ENCODE data around the gene CAMSAP1. TPM values are rescaled to one million over a fixed set of nuclear protein-coding genes. Genes with fewer than 3 reads are reported as not detected.

Gene CAMSAP1
- total RNA-seq, 1 donor from 2014 or later = 150 TPM

DNA sequence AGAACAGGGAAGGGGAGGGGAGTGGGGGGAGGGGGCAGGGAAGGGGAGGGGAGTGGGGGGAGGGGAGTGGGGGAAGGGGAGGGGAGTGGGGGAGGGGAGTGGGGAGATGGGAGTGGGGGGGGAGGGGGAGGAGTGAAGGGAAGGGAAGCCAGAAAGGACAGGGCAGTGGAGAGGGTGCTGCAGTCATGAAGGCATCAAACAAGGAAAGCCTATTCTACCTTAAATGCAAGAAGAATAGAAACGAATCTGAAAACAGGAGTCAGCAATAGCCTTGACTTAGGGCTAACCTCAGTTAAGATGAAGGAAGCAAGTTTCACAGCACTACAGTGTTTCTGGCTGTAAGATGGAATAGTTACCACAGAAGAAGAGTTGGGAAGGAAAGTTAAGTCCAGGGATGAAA is 59.5 kb downstream of the CAMSAP1 start:
- Mint-ChIP-seq H3K36me3 (ENCODE audit: unreplicated experiment) (peaks cover 26% of the 10 kb centered on the region), H3K9me3 (ENCODE audit: unreplicated experiment) (peaks cover 27% of the 10 kb centered on the region), H3K27me3 (ENCODE audit: unreplicated experiment) (peaks cover 4% of the 10 kb centered on the region), H3K27ac (ENCODE audit: unreplicated experiment) (no peak overlapping the region), H3K4me3 (ENCODE audit: unreplicated experiment) (no peak overlapping the region), H3K4me1 (ENCODE audit: low read depth, unreplicated experiment) (peaks cover 13% of the 10 kb centered on the region)
- no peak for DNase-seq
- TF ChIP-seq, protein P1, sequence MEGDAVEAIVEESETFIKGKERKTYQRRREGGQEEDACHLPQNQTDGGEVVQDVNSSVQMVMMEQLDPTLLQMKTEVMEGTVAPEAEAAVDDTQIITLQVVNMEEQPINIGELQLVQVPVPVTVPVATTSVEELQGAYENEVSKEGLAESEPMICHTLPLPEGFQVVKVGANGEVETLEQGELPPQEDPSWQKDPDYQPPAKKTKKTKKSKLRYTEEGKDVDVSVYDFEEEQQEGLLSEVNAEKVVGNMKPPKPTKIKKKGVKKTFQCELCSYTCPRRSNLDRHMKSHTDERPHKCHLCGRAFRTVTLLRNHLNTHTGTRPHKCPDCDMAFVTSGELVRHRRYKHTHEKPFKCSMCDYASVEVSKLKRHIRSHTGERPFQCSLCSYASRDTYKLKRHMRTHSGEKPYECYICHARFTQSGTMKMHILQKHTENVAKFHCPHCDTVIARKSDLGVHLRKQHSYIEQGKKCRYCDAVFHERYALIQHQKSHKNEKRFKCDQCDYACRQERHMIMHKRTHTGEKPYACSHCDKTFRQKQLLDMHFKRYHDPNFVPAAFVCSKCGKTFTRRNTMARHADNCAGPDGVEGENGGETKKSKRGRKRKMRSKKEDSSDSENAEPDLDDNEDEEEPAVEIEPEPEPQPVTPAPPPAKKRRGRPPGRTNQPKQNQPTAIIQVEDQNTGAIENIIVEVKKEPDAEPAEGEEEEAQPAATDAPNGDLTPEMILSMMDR (IDR thresholded peaks at IDR 0.05; ENCODE audit: partially characterized antibody, unreplicated experiment) = no peak

DNA sequence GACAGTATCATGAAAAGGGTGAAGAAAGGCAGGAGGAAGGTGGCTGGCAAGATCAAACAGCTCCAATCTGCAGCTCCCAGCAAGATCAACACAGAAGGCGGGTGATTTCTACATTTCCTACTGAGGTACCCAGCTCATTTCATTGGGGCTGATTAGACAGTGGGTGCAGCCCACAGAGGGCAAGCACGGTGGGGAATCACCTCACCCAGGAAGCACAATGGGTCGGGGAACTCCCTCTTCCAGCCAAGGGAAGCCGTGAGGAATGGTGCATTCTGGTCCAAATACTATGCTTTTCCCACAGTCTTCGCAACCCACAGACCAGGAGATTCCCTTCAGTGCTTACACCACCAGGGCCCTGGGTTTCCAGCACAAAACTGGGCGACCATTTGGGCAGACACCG is 66.8 kb downstream of the CAMSAP1 start:
- Mint-ChIP-seq H3K9me3 (ENCODE audit: unreplicated experiment) (peaks cover 13% of the 10 kb centered on the region), H3K4me1 (ENCODE audit: low read depth, unreplicated experiment) (no peaks in the 10 kb centered on the region), H3K27me3 (ENCODE audit: unreplicated experiment) (peaks cover 2% of the 10 kb centered on the region), H3K27ac (ENCODE audit: unreplicated experiment) (no peak overlapping the region), H3K4me3 (ENCODE audit: unreplicated experiment) (no peak overlapping the region), H3K36me3 (ENCODE audit: unreplicated experiment) (peaks cover 22% of the 10 kb centered on the region)
- TF ChIP-seq, protein P1 (IDR thresholded peaks at IDR 0.05; ENCODE audit: partially characterized antibody, unreplicated experiment) = no peak
- DNase-seq = no peak

DNA sequence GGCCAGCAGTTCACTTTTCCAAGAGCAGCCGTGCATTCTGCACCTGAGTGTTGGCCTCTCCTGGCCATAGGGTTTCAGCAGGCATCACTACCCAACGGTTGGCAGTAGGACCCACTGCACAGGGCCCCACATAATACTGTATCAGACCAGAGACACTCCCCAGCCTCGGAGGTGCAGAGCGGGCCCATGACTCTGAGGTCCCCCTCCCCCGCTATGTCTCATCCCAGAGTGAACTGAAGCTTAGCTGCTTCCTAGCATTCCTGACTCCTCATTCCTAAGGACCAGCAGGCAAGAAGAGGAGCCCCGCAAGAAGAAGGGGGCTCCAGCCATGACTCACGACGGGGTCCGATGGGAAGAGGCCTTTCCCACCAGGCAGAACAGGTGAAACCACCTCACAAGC is 67.2 kb downstream of the CAMSAP1 start:
- H3K27ac Mint-ChIP-seq (ENCODE audit: unreplicated experiment) = no peak overlapping the region
- H3K36me3 Mint-ChIP-seq (ENCODE audit: unreplicated experiment) = peaks cover 18% of the 10 kb centered on the region
- peaks cover 9% of the 10 kb centered on the region for H3K9me3 Mint-ChIP-seq (ENCODE audit: unreplicated experiment)

DNA sequence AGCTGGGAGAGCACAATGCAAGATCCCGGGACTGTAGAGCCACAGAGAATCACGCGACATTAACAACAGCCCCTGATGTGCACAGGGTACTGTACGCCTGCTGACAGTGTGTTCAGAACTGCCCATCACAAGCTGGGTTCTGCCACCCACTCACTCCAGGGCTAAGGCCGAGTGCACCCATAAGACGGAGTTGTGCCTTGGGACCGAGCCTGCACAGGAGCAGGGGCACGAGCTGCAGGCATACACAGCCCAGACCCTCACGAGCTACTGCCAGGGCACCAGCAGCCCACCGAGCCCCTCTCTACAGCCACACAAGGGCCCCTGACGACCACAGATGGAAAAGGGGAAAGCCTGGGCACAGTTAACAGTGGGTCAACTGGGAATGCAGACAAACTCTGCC is 67.8 kb downstream of the CAMSAP1 start:
- DNase-seq = no peak
- Mint-ChIP-seq H3K27ac (ENCODE audit: unreplicated experiment) (no peak overlapping the region), H3K36me3 (ENCODE audit: unreplicated experiment) (peaks cover 12% of the 10 kb centered on the region), H3K4me1 (ENCODE audit: low read depth, unreplicated experiment) (no peaks in the 10 kb centered on the region), H3K9me3 (ENCODE audit: unreplicated experiment) (peaks cover 3% of the 10 kb centered on the region), H3K4me3 (ENCODE audit: unreplicated experiment) (no peak overlapping the region), H3K27me3 (ENCODE audit: unreplicated experiment) (peaks cover 2% of the 10 kb centered on the region)
- TF ChIP-seq, protein P1 (IDR thresholded peaks at IDR 0.05; ENCODE audit: partially characterized antibody, unreplicated experiment) = no peak

More for the DNA sequence above, 67.2 kb downstream of the CAMSAP1 start:
- TF ChIP-seq, protein P1 (IDR thresholded peaks at IDR 0.05; ENCODE audit: partially characterized antibody, unreplicated experiment) = no peak
- H3K27me3 Mint-ChIP-seq (ENCODE audit: unreplicated experiment) = peaks cover 2% of the 10 kb centered on the region
- H3K4me3 Mint-ChIP-seq (ENCODE audit: unreplicated experiment) = no peak overlapping the region
- no peaks in the 10 kb centered on the region for H3K4me1 Mint-ChIP-seq (ENCODE audit: low read depth, unreplicated experiment)
- DNase-seq = no peak

DNA sequence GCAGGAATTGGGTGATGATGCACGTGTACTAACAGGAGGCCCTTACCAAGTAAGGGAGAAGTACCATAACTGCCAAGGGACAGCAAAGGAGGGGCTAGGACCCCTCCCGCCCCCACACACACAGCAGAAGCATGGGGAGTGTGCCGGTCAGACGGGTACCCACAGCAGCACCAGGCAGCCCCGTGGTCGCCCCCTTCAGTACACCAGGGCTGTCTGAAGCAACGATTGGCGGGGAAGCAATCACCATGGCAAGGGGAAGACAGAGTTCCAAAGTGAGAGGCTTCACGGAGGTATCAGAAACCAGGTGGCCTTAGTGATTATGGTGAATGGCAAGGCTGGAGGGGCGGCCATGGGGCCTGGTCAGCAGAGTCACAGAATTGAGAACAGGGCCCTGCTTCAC is 72.2 kb downstream of the CAMSAP1 start:
- no peak for DNase-seq
- Mint-ChIP-seq H3K27me3 (ENCODE audit: unreplicated experiment) (peaks cover 2% of the 10 kb centered on the region), H3K4me1 (ENCODE audit: low read depth, unreplicated experiment) (peaks cover 6% of the 10 kb centered on the region), H3K36me3 (ENCODE audit: unreplicated experiment) (no peaks in the 10 kb centered on the region), H3K4me3 (ENCODE audit: unreplicated experiment) (no peak overlapping the region), H3K9me3 (ENCODE audit: unreplicated experiment) (peaks cover 2% of the 10 kb centered on the region), H3K27ac (ENCODE audit: unreplicated experiment) (no peak overlapping the region)
- TF ChIP-seq, protein P1 (IDR thresholded peaks at IDR 0.05; ENCODE audit: partially characterized antibody, unreplicated experiment) = no peak

Data from glutamatergic neuron (in vitro differentiated cells).